ENCODE measurements around the gene RPL41. TPM values are rescaled to one million over a fixed set of nuclear protein-coding genes. Genes with fewer than 3 reads are reported as not detected.

RPL41 gene
- total and polyA plus RNA-seq, 9 of the 15 experiments (the other 6 are each of a cell fraction or from before 2014, with no cell fraction given): 3,403 to 11,276 (median 5,604) TPM

DNA sequence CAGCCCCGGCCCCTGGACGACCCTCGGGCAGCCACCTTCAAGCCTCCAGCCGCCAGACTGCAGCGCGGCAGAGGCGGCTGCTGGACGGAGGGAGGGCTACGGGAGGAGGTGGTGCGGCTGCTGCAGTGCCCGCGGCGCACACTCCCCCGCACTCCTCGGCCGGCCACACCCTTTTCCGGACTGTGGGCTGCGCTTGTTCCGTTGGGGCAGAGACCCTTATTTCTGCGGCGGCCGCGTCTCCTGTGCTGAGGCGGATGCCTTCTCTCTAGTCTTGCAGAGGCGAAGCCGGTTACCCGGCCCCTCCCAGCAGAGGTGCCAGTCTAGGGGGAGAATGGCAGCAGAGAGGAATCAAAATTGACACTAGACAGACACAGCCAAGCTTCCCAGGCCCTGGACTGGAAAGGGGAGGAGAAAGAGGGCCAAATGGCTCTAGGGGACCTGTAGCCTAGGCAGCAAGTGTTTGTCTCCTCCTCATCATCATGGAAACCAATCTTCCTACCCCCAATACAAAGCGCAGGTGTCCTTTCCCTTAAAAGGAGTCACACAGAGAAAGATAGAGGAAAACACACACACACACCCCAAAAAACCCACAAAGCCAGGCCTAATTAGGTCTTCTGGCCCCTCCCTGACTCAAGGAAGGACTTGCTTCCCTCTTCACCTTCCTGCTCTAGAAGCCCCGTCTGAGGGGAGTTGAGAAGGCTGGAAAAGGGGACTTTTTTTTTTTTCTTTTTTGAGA, 12.9 kb downstream of the RPL41 start (continued):
- TF ChIP-seq, protein P1, sequence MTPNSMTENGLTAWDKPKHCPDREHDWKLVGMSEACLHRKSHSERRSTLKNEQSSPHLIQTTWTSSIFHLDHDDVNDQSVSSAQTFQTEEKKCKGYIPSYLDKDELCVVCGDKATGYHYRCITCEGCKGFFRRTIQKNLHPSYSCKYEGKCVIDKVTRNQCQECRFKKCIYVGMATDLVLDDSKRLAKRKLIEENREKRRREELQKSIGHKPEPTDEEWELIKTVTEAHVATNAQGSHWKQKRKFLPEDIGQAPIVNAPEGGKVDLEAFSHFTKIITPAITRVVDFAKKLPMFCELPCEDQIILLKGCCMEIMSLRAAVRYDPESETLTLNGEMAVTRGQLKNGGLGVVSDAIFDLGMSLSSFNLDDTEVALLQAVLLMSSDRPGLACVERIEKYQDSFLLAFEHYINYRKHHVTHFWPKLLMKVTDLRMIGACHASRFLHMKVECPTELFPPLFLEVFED (CRISPR knock-in tag; conservative IDR thresholded peaks at IDR 0.05): no peak
- TF ChIP-seq, protein P2, sequence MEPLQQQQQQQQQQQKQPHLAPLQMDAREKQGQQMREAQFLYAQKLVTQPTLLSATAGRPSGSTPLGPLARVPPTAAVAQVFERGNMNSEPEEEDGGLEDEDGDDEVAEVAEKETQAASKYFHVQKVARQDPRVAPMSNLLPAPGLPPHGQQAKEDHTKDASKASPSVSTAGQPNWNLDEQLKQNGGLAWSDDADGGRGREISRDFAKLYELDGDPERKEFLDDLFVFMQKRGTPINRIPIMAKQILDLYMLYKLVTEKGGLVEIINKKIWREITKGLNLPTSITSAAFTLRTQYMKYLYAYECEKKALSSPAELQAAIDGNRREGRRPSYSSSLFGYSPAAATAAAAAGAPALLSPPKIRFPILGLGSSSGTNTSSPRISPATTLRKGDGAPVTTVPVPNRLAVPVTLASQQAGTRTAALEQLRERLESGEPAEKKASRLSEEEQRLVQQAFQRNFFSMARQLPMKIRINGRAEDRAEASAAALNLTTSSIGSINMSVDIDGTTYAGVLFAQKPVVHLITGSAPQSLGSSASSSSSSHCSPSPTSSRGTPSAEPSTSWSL (CRISPR knock-in tag; IDR thresholded peaks at IDR 0.05; ENCODE audit: borderline replicate concordance): no peak
- TF ChIP-seq ZEB2 (IDR thresholded peaks at IDR 0.05): no peak
- TF ChIP-seq NRF1 (conservative IDR thresholded peaks at IDR 0.05 in 1 of 2, IDR thresholded peaks at IDR 0.05 in 1 of 2): peak; percentile 80 to 82
- TF ChIP-seq, protein P3, sequence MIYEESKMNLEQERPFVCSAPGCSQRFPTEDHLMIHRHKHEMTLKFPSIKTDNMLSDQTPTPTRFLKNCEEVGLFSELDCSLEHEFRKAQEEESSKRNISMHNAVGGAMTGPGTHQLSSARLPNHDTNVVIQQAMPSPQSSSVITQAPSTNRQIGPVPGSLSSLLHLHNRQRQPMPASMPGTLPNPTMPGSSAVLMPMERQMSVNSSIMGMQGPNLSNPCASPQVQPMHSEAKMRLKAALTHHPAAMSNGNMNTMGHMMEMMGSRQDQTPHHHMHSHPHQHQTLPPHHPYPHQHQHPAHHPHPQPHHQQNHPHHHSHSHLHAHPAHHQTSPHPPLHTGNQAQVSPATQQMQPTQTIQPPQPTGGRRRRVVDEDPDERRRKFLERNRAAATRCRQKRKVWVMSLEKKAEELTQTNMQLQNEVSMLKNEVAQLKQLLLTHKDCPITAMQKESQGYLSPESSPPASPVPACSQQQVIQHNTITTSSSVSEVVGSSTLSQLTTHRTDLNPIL (CRISPR knock-in tag; IDR thresholded peaks at IDR 0.05): no peak
- TF ChIP-seq CSDE1 (IDR thresholded peaks at IDR 0.05): no peak
- 0 out of 2 replicates have a peak, but pooled peaks have one; percentile 6 for TF ChIP-seq ZSCAN32 (CRISPR knock-in tag; IDR thresholded peaks at IDR 0.05)
- no peak for TF ChIP-seq TAF7 (tag; IDR thresholded peaks at IDR 0.05)
- peak; percentile 52; the same call in 1 of the 2 replicates for TF ChIP-seq SP1 (CRISPR knock-in tag; IDR thresholded peaks at IDR 0.05)
- TF ChIP-seq, protein P4, sequence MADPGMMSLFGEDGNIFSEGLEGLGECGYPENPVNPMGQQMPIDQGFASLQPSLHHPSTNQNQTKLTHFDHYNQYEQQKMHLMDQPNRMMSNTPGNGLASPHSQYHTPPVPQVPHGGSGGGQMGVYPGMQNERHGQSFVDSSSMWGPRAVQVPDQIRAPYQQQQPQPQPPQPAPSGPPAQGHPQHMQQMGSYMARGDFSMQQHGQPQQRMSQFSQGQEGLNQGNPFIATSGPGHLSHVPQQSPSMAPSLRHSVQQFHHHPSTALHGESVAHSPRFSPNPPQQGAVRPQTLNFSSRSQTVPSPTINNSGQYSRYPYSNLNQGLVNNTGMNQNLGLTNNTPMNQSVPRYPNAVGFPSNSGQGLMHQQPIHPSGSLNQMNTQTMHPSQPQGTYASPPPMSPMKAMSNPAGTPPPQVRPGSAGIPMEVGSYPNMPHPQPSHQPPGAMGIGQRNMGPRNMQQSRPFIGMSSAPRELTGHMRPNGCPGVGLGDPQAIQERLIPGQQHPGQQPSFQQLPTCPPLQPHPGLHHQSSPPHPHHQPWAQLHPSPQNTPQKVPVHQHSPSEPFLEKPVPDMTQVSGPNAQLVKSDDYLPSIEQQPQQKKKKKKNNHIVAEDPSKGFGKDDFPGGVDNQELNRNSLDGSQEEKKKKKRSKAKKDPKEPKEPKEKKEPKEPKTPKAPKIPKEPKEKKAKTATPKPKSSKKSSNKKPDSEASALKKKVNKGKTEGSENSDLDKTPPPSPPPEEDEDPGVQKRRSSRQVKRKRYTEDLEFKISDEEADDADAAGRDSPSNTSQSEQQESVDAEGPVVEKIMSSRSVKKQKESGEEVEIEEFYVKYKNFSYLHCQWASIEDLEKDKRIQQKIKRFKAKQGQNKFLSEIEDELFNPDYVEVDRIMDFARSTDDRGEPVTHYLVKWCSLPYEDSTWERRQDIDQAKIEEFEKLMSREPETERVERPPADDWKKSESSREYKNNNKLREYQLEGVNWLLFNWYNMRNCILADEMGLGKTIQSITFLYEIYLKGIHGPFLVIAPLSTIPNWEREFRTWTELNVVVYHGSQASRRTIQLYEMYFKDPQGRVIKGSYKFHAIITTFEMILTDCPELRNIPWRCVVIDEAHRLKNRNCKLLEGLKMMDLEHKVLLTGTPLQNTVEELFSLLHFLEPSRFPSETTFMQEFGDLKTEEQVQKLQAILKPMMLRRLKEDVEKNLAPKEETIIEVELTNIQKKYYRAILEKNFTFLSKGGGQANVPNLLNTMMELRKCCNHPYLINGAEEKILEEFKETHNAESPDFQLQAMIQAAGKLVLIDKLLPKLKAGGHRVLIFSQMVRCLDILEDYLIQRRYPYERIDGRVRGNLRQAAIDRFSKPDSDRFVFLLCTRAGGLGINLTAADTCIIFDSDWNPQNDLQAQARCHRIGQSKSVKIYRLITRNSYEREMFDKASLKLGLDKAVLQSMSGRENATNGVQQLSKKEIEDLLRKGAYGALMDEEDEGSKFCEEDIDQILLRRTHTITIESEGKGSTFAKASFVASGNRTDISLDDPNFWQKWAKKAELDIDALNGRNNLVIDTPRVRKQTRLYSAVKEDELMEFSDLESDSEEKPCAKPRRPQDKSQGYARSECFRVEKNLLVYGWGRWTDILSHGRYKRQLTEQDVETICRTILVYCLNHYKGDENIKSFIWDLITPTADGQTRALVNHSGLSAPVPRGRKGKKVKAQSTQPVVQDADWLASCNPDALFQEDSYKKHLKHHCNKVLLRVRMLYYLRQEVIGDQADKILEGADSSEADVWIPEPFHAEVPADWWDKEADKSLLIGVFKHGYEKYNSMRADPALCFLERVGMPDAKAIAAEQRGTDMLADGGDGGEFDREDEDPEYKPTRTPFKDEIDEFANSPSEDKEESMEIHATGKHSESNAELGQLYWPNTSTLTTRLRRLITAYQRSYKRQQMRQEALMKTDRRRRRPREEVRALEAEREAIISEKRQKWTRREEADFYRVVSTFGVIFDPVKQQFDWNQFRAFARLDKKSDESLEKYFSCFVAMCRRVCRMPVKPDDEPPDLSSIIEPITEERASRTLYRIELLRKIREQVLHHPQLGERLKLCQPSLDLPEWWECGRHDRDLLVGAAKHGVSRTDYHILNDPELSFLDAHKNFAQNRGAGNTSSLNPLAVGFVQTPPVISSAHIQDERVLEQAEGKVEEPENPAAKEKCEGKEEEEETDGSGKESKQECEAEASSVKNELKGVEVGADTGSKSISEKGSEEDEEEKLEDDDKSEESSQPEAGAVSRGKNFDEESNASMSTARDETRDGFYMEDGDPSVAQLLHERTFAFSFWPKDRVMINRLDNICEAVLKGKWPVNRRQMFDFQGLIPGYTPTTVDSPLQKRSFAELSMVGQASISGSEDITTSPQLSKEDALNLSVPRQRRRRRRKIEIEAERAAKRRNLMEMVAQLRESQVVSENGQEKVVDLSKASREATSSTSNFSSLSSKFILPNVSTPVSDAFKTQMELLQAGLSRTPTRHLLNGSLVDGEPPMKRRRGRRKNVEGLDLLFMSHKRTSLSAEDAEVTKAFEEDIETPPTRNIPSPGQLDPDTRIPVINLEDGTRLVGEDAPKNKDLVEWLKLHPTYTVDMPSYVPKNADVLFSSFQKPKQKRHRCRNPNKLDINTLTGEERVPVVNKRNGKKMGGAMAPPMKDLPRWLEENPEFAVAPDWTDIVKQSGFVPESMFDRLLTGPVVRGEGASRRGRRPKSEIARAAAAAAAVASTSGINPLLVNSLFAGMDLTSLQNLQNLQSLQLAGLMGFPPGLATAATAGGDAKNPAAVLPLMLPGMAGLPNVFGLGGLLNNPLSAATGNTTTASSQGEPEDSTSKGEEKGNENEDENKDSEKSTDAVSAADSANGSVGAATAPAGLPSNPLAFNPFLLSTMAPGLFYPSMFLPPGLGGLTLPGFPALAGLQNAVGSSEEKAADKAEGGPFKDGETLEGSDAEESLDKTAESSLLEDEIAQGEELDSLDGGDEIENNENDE (IDR thresholded peaks at IDR 0.05; ENCODE audit: low read depth, low read length): no peak
- peak; percentile 39; the same call in 1 of the 2 replicates for TF ChIP-seq ATF7 (IDR thresholded peaks at IDR 0.05)
- no peak for TF ChIP-seq NUFIP1 (IDR thresholded peaks at IDR 0.05; ENCODE audit: partially characterized antibody)

Measured in K562 (cell line).